SK-N-SH (cell line): ENCODE data around the gene VIL1. TPM values are rescaled to one million over a fixed set of nuclear protein-coding genes. Genes with fewer than 3 reads are reported as not detected.

Source experiments
- CTCF ChIA-PET: fragments of 300-600, 350-600 bp; formaldehyde crosslinking; extraction: SDS; loops from one replicate; lab custom pipeline; 2021; lab: Yijun Ruan, JAX
- POLR2A ChIA-PET: fragments of 350-600 bp; sonication (Branson Sonifier 250); formaldehyde crosslinking; extraction: SDS; loops from one replicate; lab custom pipeline; 2020; ENCODE audit warnings: antibody characterized with exemption, inconsistent platforms; lab: Yijun Ruan, JAX
- DNase-seq: peaks from one replicate; pipeline ENCODE4 v3.0.0; 2012
- H2AFZ ChIP-seq: fragments of 200-600 bp; sonication (generic); 2 replicates; pipeline ENCODE4 v1.8.1; 2016; ENCODE audit warnings: antibody characterized with exemption, mild to moderate bottlenecking, low read depth
- H3F3A ChIP-seq: fragments of 200-600 bp; sonication (generic); replicated peaks from 2 replicates; pipeline ENCODE3; 2016; ENCODE audit warnings: antibody characterized with exemption, mild to moderate bottlenecking; ENCODE audit not compliant: insufficient read depth
- H3K27ac ChIP-seq, 2 experiments: fragments of 200-500 bp in 1 of 2; fragments of 200-600 bp in 1 of 2; sonication (Bioruptor generic) in 1 of 2; sonication (generic), shearing (Covaris generic) in 1 of 2; 2 replicates each; pipeline versions ENCODE4 v1.5.1 to v1.6.1; 2014 to 2016; ENCODE audit warnings: low read depth in 2 of 2, inconsistent platforms in 1 of 2, low read length in 1 of 2, mild to moderate bottlenecking in 1 of 2, mixed read lengths in 1 of 2
- H3K27me3 ChIP-seq: fragments of 200-600 bp; sonication (generic), shearing (Covaris generic); 2 replicates; pipeline ENCODE4 v1.6.1; 2016; ENCODE audit warnings: mixed run types; ENCODE audit not compliant: insufficient read depth
- H3K36me3 ChIP-seq, 2 experiments: fragments of 200-500 bp in 1 of 2; fragments of 200-600 bp in 1 of 2; sonication (Bioruptor generic) in 1 of 2; sonication (generic) in 1 of 2; replicated peaks in 1 of 2; 2 replicates each; pipeline versions ENCODE3 to v1.5.1; 2014 to 2016; ENCODE audit warnings: low read length in 1 of 2, mild to moderate bottlenecking in 1 of 2; ENCODE audit not compliant: insufficient read depth in 2 of 2, control insufficient read depth in 1 of 2
- H3K4me1 ChIP-seq, 2 experiments: fragments of 200-500 bp in 1 of 2; fragments of 200-600 bp in 1 of 2; sonication (Bioruptor generic) in 1 of 2; sonication (generic), shearing (Covaris generic) in 1 of 2; 2 replicates each; pipeline versions ENCODE4 v1.5.1 to v1.6.1; 2014 to 2016; ENCODE audit warnings: low read depth in 1 of 2, low read length in 1 of 2, mixed run types in 1 of 2; ENCODE audit not compliant: insufficient read depth in 2 of 2, control insufficient read depth in 1 of 2
- H3K4me2 ChIP-seq: fragments of 200-600 bp; sonication (generic), shearing (Covaris generic); 2 replicates; pipeline ENCODE4 v1.6.1; 2017; ENCODE audit warnings: mixed run types
- H3K4me3 ChIP-seq, 2 experiments: fragments of 200-500 bp in 1 of 2; fragments of 200-600 bp in 1 of 2; sonication (Bioruptor generic) in 1 of 2; sonication (generic), shearing (Covaris generic) in 1 of 2; 2 replicates each; pipeline versions ENCODE4 v1.5.1 to v1.8.1; 2014 to 2016; ENCODE audit warnings: low read depth in 2 of 2, inconsistent platforms in 1 of 2, low read length in 1 of 2, mild to moderate bottlenecking in 1 of 2, mixed read lengths in 1 of 2, moderate library complexity in 1 of 2
- H3K79me2 ChIP-seq: fragments of 200-600 bp; sonication (generic); 2 replicates; pipeline ENCODE4 v1.8.1; 2017; ENCODE audit warnings: mild to moderate bottlenecking; ENCODE audit not compliant: insufficient read depth
- H3K9ac ChIP-seq: fragments of 200-600 bp; sonication (generic); 2 replicates; pipeline ENCODE4 v1.6.1; 2017; ENCODE audit warnings: mixed run types
- H3K9me2 ChIP-seq: fragments of 200-600 bp; sonication (generic); 2 replicates; pipeline ENCODE4 v1.6.1; 2017; ENCODE audit warnings: mixed run types
- H3K9me3 ChIP-seq: fragments of 200-600 bp; sonication (generic); 2 replicates; pipeline ENCODE4 v1.6.1; 2017; ENCODE audit warnings: mixed run types, mild to moderate bottlenecking, moderate library complexity
- H4K20me1 ChIP-seq: fragments of 200-600 bp; sonication (generic); 2 replicates; pipeline ENCODE4 v1.6.1; 2017; ENCODE audit warnings: mild to moderate bottlenecking, mixed run types; ENCODE audit not compliant: insufficient read depth
- CHD2 ChIP-seq: fragments of 150-350 bp; IDR thresholded peaks from 2 replicates; pipeline ENCODE4 v1.6.1; 2018; ENCODE audit warnings: low read length; ENCODE audit not compliant: partially characterized antibody
- EP300 ChIP-seq, 2 experiments: IDR thresholded peaks; 2 replicates each; pipeline versions ENCODE4 v1.4.0 to v1.6.1; 2012; ENCODE audit warnings: borderline replicate concordance in 1 of 2, low read depth in 1 of 2, low read length in 1 of 2
- GATA2 ChIP-seq: sonication (generic); formaldehyde crosslinking; IDR thresholded peaks from 2 replicates; pipeline ENCODE4 v1.5.0; 2020; ENCODE audit warnings: mild to moderate bottlenecking, missing genetic modification reagents
- JUND ChIP-seq: IDR thresholded peaks from 2 replicates; pipeline ENCODE4 v1.4.0; 2012
- MAX ChIP-seq: IDR thresholded peaks from 2 replicates; pipeline ENCODE4 v1.4.0; 2012; ENCODE audit warnings: low read depth
- MXI1 ChIP-seq: IDR thresholded peaks from 2 replicates; pipeline ENCODE4 v1.6.1; 2012; ENCODE audit warnings: mild to moderate bottlenecking, low read depth, low read length, improper control_type of control experiment
- NFIC ChIP-seq: IDR thresholded peaks from 2 replicates; pipeline ENCODE4 v1.4.0; 2012; ENCODE audit warnings: borderline replicate concordance
- NRF1 ChIP-seq: IDR thresholded peaks from 2 replicates; pipeline ENCODE4 v1.6.1; 2012; ENCODE audit warnings: low read depth, mild to moderate bottlenecking, low read length
- POLR2AphosphoS5 ChIP-seq: IDR thresholded peaks from 2 replicates; pipeline ENCODE4 v1.6.1; 2012; ENCODE audit warnings: low read depth, low read length
- REST ChIP-seq: IDR thresholded peaks from 2 replicates; pipeline ENCODE4 v1.6.1; 2012; ENCODE audit warnings: mild to moderate bottlenecking, low read depth, low read length, moderate library complexity
- RFX5 ChIP-seq: IDR thresholded peaks from 2 replicates; pipeline ENCODE4 v1.6.1; 2012; ENCODE audit warnings: mild to moderate bottlenecking, improper control_type of control experiment, low read length
- SIN3A ChIP-seq: IDR thresholded peaks from 2 replicates; pipeline ENCODE4 v1.6.1; 2012; ENCODE audit warnings: low read depth, mild to moderate bottlenecking, low read length, moderate library complexity, borderline replicate concordance
- SMC3 ChIP-seq: IDR thresholded peaks from 2 replicates; pipeline ENCODE4 v1.6.1; 2012; ENCODE audit warnings: low read depth, low read length, improper control_type of control experiment
- TCF12 ChIP-seq: IDR thresholded peaks from 2 replicates; pipeline ENCODE4 v1.4.0; 2012
- TEAD4 ChIP-seq: IDR thresholded peaks from 2 replicates; pipeline ENCODE4 v1.4.0; 2012; ENCODE audit warnings: mild to moderate bottlenecking, borderline replicate concordance; ENCODE audit not compliant: insufficient read depth
- USF2 ChIP-seq: fragments of 150-350 bp; IDR thresholded peaks from 2 replicates; pipeline ENCODE4 v1.6.1; 2017; ENCODE audit warnings: antibody characterized with exemption, low read length, low read depth, borderline replicate concordance
- ZBTB33 ChIP-seq: IDR thresholded peaks from 2 replicates; pipeline ENCODE4 v1.4.0; 2012; ENCODE audit warnings: low read depth, borderline replicate concordance
- WGBS: methylation state at CpG from one replicate; pipeline ENCODE4 v1.1.6; 2017; ENCODE audit warnings: low lambda C conversion rate; 5-methylcytosine and 5-hydroxymethylcytosine counted together
- polyA plus RNA-seq, 3 experiments: library from polyadenylated mRNA; depleted of rRNA; stranded (reverse); fragments of >200 nt; gene quantifications; 2 replicates each; pipeline ENCODE4 v1.2.3, GENCODE V29; 2012

Gene VIL1
- polyA plus RNA-seq, 1 of the 3 experiments (the other 2 are of a cell fraction): under 0.01 TPM

- no peaks in the 10 kb centered on the region for H3F3A ChIP-seq
- ChIA-PET CTCF (interaction anchor here (2.0 kb wide), 1 partner anchor 35 kb away, joined by 8 read pairs; no protein-coding TSS in a partner anchor), POLR2A (no interaction called here)
- H3K27me3 ChIP-seq: no peaks in the 10 kb centered on the region; the same call in 1 of the 2 replicates
- no peak overlapping the region for H3K27ac ChIP-seq
- H3K9me2 ChIP-seq: no peaks in the 10 kb centered on the region
- H2AFZ ChIP-seq: no peak overlapping the region
- 44% methylated on average over 5 of the region's 10 CpGs for WGBS
- H3K9me3 ChIP-seq: no peaks in the 10 kb centered on the region
- TF ChIP-seq RFX5: no peak
- TF ChIP-seq POLR2AphosphoS5: no peak
- TF ChIP-seq SMC3: no peak
- no peak for TF ChIP-seq EP300 (IDR thresholded peaks at IDR 0.05; ENCODE audit: borderline replicate concordance in 1 of 2, low read depth in 1 of 2, low read length in 1 of 2)
- TF ChIP-seq JUND: no peak
- no peak for TF ChIP-seq NRF1
- TF ChIP-seq TCF12: no peak
- TF ChIP-seq TEAD4: no peak
- no peak for TF ChIP-seq MAX
- TF ChIP-seq GATA2: no peak
- no peak for TF ChIP-seq ZBTB33
- no peak for TF ChIP-seq NFIC
- no peak for TF ChIP-seq CHD2
- TF ChIP-seq MXI1: no peak
- TF ChIP-seq REST: no peak
- TF ChIP-seq SIN3A: no peak
- TF ChIP-seq USF2: no peak
- no peak overlapping the region for H3K4me2 ChIP-seq
- DNase-seq: no peak
- H3K4me3 ChIP-seq: no peak overlapping the region
- H4K20me1 ChIP-seq: no peaks in the 10 kb centered on the region
- no peaks in the 10 kb centered on the region for H3K36me3 ChIP-seq
- H3K9ac ChIP-seq: no peak overlapping the region
- no peaks in the 10 kb centered on the region; a peak in 1 of 4 replicates for H3K4me1 ChIP-seq
- H3K79me2 ChIP-seq: no peaks in the 10 kb centered on the region
Measured at GRCh38 chr2:218431878-218432277, 13.0 kb downstream of the VIL1 start.
